Spleen (tissue), 13 donors: ENCODE measurements around the gene SUSD6. TPM values are rescaled to one million over a fixed set of nuclear protein-coding genes. Genes with fewer than 3 reads are reported as not detected.

Source experiments
- DNase-seq: peaks from one replicate; pipeline ENCODE4 v3.0.0-alpha.2; 2020
- H3K27ac ChIP-seq, 8 donors: fragments of 200-600 bp; sonication (generic) in 7 of 8; 1 replicate in 4 of 8; 2 replicates in 4 of 8; pipeline versions ENCODE4 v1.5.0 to v1.8.0; 2016 to 2021; ENCODE audit warnings: inconsistent platforms in 4 of 8, mild to moderate bottlenecking in 4 of 8, moderate library complexity in 1 of 8
- H3K27me3 ChIP-seq, 7 donors: fragments of 200-600 bp; sonication (generic) in 6 of 7; replicated peaks in 1 of 7; 1 replicate in 4 of 7; 2 replicates in 3 of 7; pipeline versions ENCODE4 v1.5.0 to v1.8.0; 2016 to 2021; ENCODE audit warnings: inconsistent platforms in 3 of 7, mild to moderate bottlenecking in 1 of 7
- H3K36me3 ChIP-seq, 6 donors: fragments of 200-600 bp; sonication (generic) in 5 of 6; 1 replicate in 4 of 6; 2 replicates in 2 of 6; pipeline versions ENCODE4 v1.5.0 to v1.8.0; 2016 to 2021; ENCODE audit warnings: inconsistent platforms in 2 of 6
- H3K4me1 ChIP-seq, 6 donors: fragments of 200-600 bp; sonication (generic) in 5 of 6; 1 replicate in 3 of 6; 2 replicates in 3 of 6; pipeline versions ENCODE4 v1.5.0 to v1.8.0; 2016 to 2021; ENCODE audit warnings: inconsistent platforms in 3 of 6
- H3K4me3 ChIP-seq, 8 donors: fragments of 200-600 bp; sonication (generic) in 7 of 8; 1 replicate in 4 of 8; 2 replicates in 4 of 8; pipeline versions ENCODE4 v1.5.0 to v1.8.0; 2016 to 2021; ENCODE audit warnings: inconsistent platforms in 4 of 8, mild to moderate bottlenecking in 4 of 8, moderate library complexity in 2 of 8
- H3K9me3 ChIP-seq, 8 donors: fragments of 200-600 bp; sonication (generic) in 7 of 8; 1 replicate in 4 of 8; 2 replicates in 4 of 8; pipeline versions ENCODE4 v1.5.0 to v1.8.0; 2016 to 2021; ENCODE audit warnings: inconsistent platforms in 4 of 8
- CTCF ChIP-seq, 11 experiments: fragments of 200-600 bp in 7 of 11; fragments of 450-650 bp in 4 of 11; sonication (generic) in 4 of 11; IDR thresholded peaks in 8 of 11; conservative IDR thresholded peaks in 3 of 11; 1 replicate in 7 of 11; 2 replicates in 4 of 11; pipeline versions ENCODE4 v1.4.0 to v1.8.0; 2016 to 2021; ENCODE audit warnings: antibody characterized with exemption in 11 of 11, inconsistent platforms in 4 of 11, mild to moderate bottlenecking in 1 of 11
- POLR2A ChIP-seq, 3 donors: fragments of 450-650 bp; IDR thresholded peaks; one replicate each; pipeline ENCODE4 v1.5.1; 2017; ENCODE audit warnings: antibody characterized with exemption in 3 of 3, mild to moderate bottlenecking in 1 of 3
- POLR2AphosphoS5 ChIP-seq, 3 donors: sonication (generic); formaldehyde crosslinking; IDR thresholded peaks; one replicate each; pipeline ENCODE4 v1.5.1; 2017; ENCODE audit warnings: antibody characterized with exemption in 3 of 3
- WGBS, 5 donors: extraction: QIAGEN DNeasy Blood & Tissue Kit in 3 of 5; methylation state at CpG; one replicate each; pipeline versions ENCODE4 v1.1.5 to v1.1.7; 2013 to 2018; 5-methylcytosine and 5-hydroxymethylcytosine counted together
- intact Hi-C: fragments of 100-400 bp; cut with DNase I; formaldehyde crosslinking; loops from one replicate; pipeline ENCODE4 v1.15.0; 2023; ENCODE audit warnings: low total_unique reads
- long read RNA-seq, 2 donors: transcript quantifications; one replicate each; lab custom pipeline, GENCODE V29; 2026
- polyA plus RNA-seq, 3 donors: library from polyadenylated mRNA; stranded (reverse); fragments of 200-250 nt; gene quantifications; one replicate each; pipeline ENCODE4 v1.2.1, GENCODE V29; 2013
- total RNA-seq, 7 donors: library from RNA; depleted of rRNA in 3 of 7; stranded (reverse); fragments of >200 nt in 3 of 7; fragmentation: NEBNext Ultra II Directional in 4 of 7; extraction: Animal tissue kit (Norgen Biotek cat#: 25700) in 4 of 7; gene quantifications; one replicate each; pipeline versions ENCODE4 v1.1.0 to v1.2.1, GENCODE V29; 2016 to 2021
- donor health status: healthy with polysubstance abuse.
- donor health status: DM: no; HTN: no; CAD: no; lungs with moderate emphysema.
- donor health status: DM: no; HTN: no; CAD: no.
- donor health status: Bipolar disorder and iron deficiency.
- donor health status: healthy.
- donor health status: DM: no; HTN: no; CAD: no.
- donor health status: DM: yes; HTN: yes; CAD: no.

Gene SUSD6, protein sequence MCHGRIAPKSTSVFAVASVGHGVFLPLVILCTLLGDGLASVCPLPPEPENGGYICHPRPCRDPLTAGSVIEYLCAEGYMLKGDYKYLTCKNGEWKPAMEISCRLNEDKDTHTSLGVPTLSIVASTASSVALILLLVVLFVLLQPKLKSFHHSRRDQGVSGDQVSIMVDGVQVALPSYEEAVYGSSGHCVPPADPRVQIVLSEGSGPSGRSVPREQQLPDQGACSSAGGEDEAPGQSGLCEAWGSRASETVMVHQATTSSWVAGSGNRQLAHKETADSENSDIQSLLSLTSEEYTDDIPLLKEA
- total RNA-seq (100 to 1,000 TPM in 3 of 7 donors, 10 to 100 TPM in 4; 76.1 to 120 (median 96.1) TPM), polyA plus RNA-seq (10 to 100 TPM; 10.7 to 20.4 (median 11.3) TPM)
- long read RNA-seq, donor 1, full-length matches to known transcripts: 5 of 18 reads
- long read RNA-seq, donor 1, partial matches to known transcripts: 13 of 18 reads
- long read RNA-seq, donor 1, other reads (novel, unspliced or antisense): 0 of 18 reads
- long read RNA-seq, donor 2, full-length matches to known transcripts: 2 of 2 reads
- long read RNA-seq, donor 2, partial matches to known transcripts: 0 of 2 reads
- long read RNA-seq, donor 2, other reads (novel, unspliced or antisense): 0 of 2 reads

DNA sequence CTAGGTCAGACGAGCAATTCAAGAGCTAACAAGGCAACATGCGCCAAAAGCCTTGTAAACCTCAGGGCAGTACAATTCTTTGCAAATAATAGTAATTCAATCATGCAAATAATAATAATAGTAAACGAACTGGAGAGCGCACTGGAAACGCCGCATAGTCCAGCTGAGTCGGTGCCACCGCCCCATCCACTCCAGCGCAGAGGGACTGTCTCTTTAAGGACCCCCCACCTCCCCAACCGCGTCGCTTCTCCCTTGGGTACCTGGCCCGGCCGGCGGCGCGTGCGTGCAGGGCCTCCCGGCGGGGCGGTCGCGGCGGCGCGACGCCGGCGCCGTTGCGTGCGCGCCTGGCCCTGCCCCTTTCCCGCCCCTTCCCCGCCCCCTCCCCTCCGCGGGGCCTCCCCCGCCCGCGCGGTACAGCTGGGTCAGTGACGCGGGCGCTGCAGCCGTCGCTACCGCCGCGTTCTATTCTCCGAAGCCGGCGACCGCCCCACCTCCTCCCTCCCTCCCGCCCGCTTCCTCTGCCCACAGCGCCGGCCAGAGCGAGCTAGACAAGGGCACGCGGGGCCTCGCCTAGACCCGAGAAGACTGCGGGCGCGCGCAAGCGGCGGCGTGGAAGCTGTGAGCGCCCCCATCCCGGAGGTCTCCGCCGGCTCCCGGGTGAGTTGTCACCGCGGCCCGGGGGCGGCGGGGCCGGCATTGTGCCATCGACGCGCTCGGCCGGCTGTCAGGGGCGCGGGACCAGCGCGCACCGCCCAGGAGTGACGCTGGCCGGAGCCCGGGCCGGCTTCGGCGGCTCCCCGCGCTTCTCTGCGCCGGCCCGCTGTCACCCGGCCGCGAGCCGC lies at the start of gene SUSD6:
TSS of gene SUSD6 (plus strand) at position 425 of the 842 bp plus-strand sequence. CDS start 46,997 bp downstream, outside the sequence.
- peak; percentile 98 for DNase-seq
- Histone ChIP-seq H3K4me3 (peak within 1 kb of the TSS; percentile 56 to 90 (median 78)), H3K36me3 (no peaks in the 10 kb centered on the region), H3K27ac (peak within 1 kb of the TSS; percentile 95 to 100 (median 98)), H3K4me1 (peaks cover 47 to 68% (median 55%) of the 10 kb centered on the region in 6 donors), H3K9me3 (no peaks in the 10 kb centered on the region), H3K27me3 (no peaks in the 10 kb centered on the region)
- WGBS, 5 donors: 0 to 1% (median 1%) methylated on average over 37 to 105 of the region's 105 CpGs
- intact Hi-C loops: no loop called here
- peak in 2 of 3 donors; percentile 38 to 81 for TF ChIP-seq POLR2A (IDR thresholded peaks at IDR 0.05)
- TF ChIP-seq POLR2AphosphoS5 (IDR thresholded peaks at IDR 0.05): peak; percentile 95 to 97 (median 96)
- TF ChIP-seq CTCF (IDR thresholded peaks at IDR 0.05 in 8 of 11, conservative IDR thresholded peaks at IDR 0.05 in 3 of 11): no peak

GRCh38 chr14:69561893-69562292 lies 49.5 kb upstream of the SUSD6 start:
- Histone ChIP-seq H3K4me3 (no peak overlapping the region), H3K36me3 (no peaks in the 10 kb centered on the region), H3K27me3 (peaks cover 0 to 77% (median 19%) of the 10 kb centered on the region in 7 donors), H3K27ac (no peak overlapping the region), H3K4me1 (no peaks in the 10 kb centered on the region), H3K9me3 (no peaks in the 10 kb centered on the region)
- intact Hi-C loops: no loop called here
- TF ChIP-seq CTCF (IDR thresholded peaks at IDR 0.05 in 8 of 11, conservative IDR thresholded peaks at IDR 0.05 in 3 of 11): no peak
- no peak for TF ChIP-seq POLR2A (IDR thresholded peaks at IDR 0.05)
- no peak for TF ChIP-seq POLR2AphosphoS5 (IDR thresholded peaks at IDR 0.05)
- DNase-seq: no peak

DNA sequence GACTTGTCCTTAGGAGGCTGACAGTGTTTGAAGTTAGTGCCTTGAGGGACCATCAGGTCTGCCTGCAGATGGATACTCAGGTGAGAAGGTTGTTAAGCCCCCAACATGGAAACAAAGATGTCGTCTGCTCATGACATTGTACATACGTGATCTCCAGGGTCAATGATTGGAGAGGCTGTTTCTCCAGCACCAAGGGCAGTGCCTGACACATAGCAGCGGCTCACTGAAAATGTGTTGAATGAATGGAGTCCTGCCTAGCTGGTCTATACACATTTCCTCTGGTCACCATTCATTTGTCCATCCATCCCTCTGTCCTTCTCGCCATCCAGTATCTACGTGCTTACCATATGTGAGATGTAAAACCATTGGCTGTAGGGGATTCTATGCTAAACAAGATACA lies 43.8 kb upstream of the SUSD6 start:
- peaks cover 5 to 91% (median 64%) of the 10 kb centered on the region in 7 donors for H3K27me3 ChIP-seq
- H3K4me1 ChIP-seq: peaks cover 0 to 17% (median 14%) of the 10 kb centered on the region in 6 donors
- DNase-seq: no peak
- WGBS, 5 donors: 82 to 89% (median 85%) methylated on average over 5 of the region's 5 CpGs
- no peak overlapping the region for H3K27ac ChIP-seq
- no peaks in the 10 kb centered on the region for H3K9me3 ChIP-seq
- TF ChIP-seq POLR2AphosphoS5 (IDR thresholded peaks at IDR 0.05) (no peak), POLR2A (IDR thresholded peaks at IDR 0.05) (no peak), CTCF (IDR thresholded peaks at IDR 0.05 in 8 of 11, conservative IDR thresholded peaks at IDR 0.05 in 3 of 11) (no peak)
- intact Hi-C loops: no loop called here
- no peak overlapping the region for H3K4me3 ChIP-seq
- no peaks in the 10 kb centered on the region for H3K36me3 ChIP-seq
